GM12878 (cell line): Measurements from ENCODE around the gene MGST3. TPM values are rescaled to one million over a fixed set of nuclear protein-coding genes. Genes with fewer than 3 reads are reported as not detected.

Experiments used
- ATAC-seq: fragments of 200-7000 bp; cut with Tn5 transposase; 3 replicates; pipeline ENCODE4 v1.9.1; 2020; ENCODE audit warnings: mild to moderate bottlenecking, moderate library complexity
- BruUV-seq: library from RNA; stranded (reverse); fragments of 400-500 nt; replicated peaks from 2 replicates; lab custom pipeline; 2021; lab: Mats Ljungman, UMichigan
- CTCF ChIA-PET: fragments of 300-600 bp; sonication (Branson Sonifier 250); formaldehyde crosslinking; extraction: SDS; loops from one replicate; lab custom pipeline; 2021; ENCODE audit warnings: inconsistent platforms; lab: Yijun Ruan, JAX
- POLR2A ChIA-PET: fragments of 350-600 bp; formaldehyde crosslinking; extraction: SDS; loops from one replicate; lab custom pipeline; 2021; ENCODE audit warnings: inconsistent platforms; lab: Charles Lee
- RAD21 ChIA-PET: fragments of 300-600 bp; sonication (Branson Sonifier 250); formaldehyde crosslinking; loops from one replicate; lab custom pipeline; 2023; ENCODE audit warnings: antibody characterized with exemption; ENCODE audit not compliant: unreplicated experiment; lab: Charles Lee
- SMC1A ChIA-PET: fragments of 300-600 bp; sonication (Branson Sonifier 250); formaldehyde crosslinking; loops from one replicate; lab custom pipeline; 2023; ENCODE audit not compliant: unreplicated experiment, uncharacterized antibody; lab: Charles Lee
- DNase-seq: peaks from one replicate; pipeline ENCODE4 v3.0.0-alpha.2; 2011; ENCODE audit warnings: low read depth, low spot score
- FAIRE-seq: peaks from 3 replicates; lab custom pipeline; 2011; peaks lifted over from hg19 to GRCh38; lab: Jason Lieb, UNC
- H2AFZ ChIP-seq: 2 replicates; pipeline ENCODE4 v1.6.0; 2011; ENCODE audit warnings: low read depth, low read length, control low read depth; ENCODE audit not compliant: control insufficient read depth
- H3K27ac ChIP-seq: 2 replicates; pipeline ENCODE4 v1.5.1; 2011; ENCODE audit warnings: control low read depth; ENCODE audit not compliant: control insufficient read depth, insufficient read depth
- H3K27me3 ChIP-seq, 2 experiments: replicated peaks in 1 of 2; 2 replicates each; pipeline versions ENCODE4 v1.6.0 to v1.6.1; 2011; ENCODE audit warnings: low read length in 1 of 2; ENCODE audit not compliant: control insufficient read depth in 2 of 2, insufficient read depth in 2 of 2
- H3K36me3 ChIP-seq, 2 experiments: 2 replicates each; pipeline ENCODE4 v1.5.1; 2011; ENCODE audit warnings: low read length in 1 of 2; ENCODE audit not compliant: control insufficient read depth in 2 of 2, insufficient read depth in 2 of 2
- H3K4me1 ChIP-seq: 2 replicates; pipeline ENCODE4 v1.6.1; 2011; ENCODE audit warnings: mild to moderate bottlenecking, low read length, moderate library complexity, mixed read lengths; ENCODE audit not compliant: control insufficient read depth, insufficient read depth
- H3K4me2 ChIP-seq: 2 replicates; pipeline ENCODE4 v1.6.0; 2011; ENCODE audit warnings: control low read depth; ENCODE audit not compliant: control insufficient read depth, insufficient read depth
- H3K4me3 ChIP-seq: fragments of 200-600 bp; sonication (generic); 2 replicates; pipeline ENCODE4 v1.5.1; 2016
- H3K79me2 ChIP-seq: 2 replicates; pipeline ENCODE4 v1.6.0; 2011; ENCODE audit warnings: low read length; ENCODE audit not compliant: control insufficient read depth, insufficient read depth
- H3K9ac ChIP-seq: 2 replicates; pipeline ENCODE4 v1.8.0; 2011; ENCODE audit warnings: low read length, control low read depth, mixed read lengths; ENCODE audit not compliant: control insufficient read depth, insufficient read depth
- H3K9me3 ChIP-seq: replicated peaks from 3 replicates; pipeline ENCODE4 v1.5.1; 2011; ENCODE audit warnings: mild to moderate bottlenecking, low read length; ENCODE audit not compliant: control insufficient read depth, insufficient read depth
- H4K20me1 ChIP-seq: 2 replicates; pipeline ENCODE4 v1.6.0; 2011; ENCODE audit not compliant: control insufficient read depth, insufficient read depth
- CTCF ChIP-seq, 3 experiments: IDR thresholded peaks in 2 of 3; conservative IDR thresholded peaks in 1 of 3; 2 replicates each; pipeline ENCODE4 v1.5.1; 2011; ENCODE audit warnings: low read depth in 3 of 3, low read length in 3 of 3, mild to moderate bottlenecking in 3 of 3, control low read depth in 2 of 3, moderate library complexity in 2 of 3, inconsistent platforms in 1 of 3, mixed read lengths in 1 of 3; ENCODE audit not compliant: control insufficient read depth in 2 of 3, insufficient read depth in 1 of 3; ENCODE audit errors: extremely low read depth in 1 of 3
- KDM1A ChIP-seq: fragments of 200-600 bp; sonication (generic); IDR thresholded peaks from 2 replicates; pipeline ENCODE4 v1.6.1; 2016; ENCODE audit warnings: borderline replicate concordance
- KLF5 ChIP-seq: fragments of 450-650 bp; IDR thresholded peaks from 2 replicates; pipeline ENCODE4 v1.6.1; 2014; ENCODE audit warnings: mild to moderate bottlenecking; ENCODE audit not compliant: partially characterized antibody
- NR2C1 ChIP-seq: fragments of 450-650 bp; IDR thresholded peaks from 2 replicates; pipeline ENCODE4 v1.6.1; 2017; ENCODE audit warnings: antibody characterized with exemption, mild to moderate bottlenecking, moderate library complexity
- NRF1 ChIP-seq: conservative IDR thresholded peaks from 2 replicates; pipeline ENCODE4 v1.6.1; 2011; ENCODE audit warnings: mild to moderate bottlenecking, low read depth, low read length, improper control_type of control experiment
- PKNOX1 ChIP-seq: fragments of 450-650 bp; IDR thresholded peaks from 2 replicates; pipeline ENCODE4 v1.6.1; 2016; ENCODE audit warnings: mild to moderate bottlenecking
- WGBS: methylation state at CpG from one replicate; pipeline ENCODE4 v1.1.6; 2016; ENCODE audit warnings: low lambda C conversion rate; ENCODE audit not compliant: insufficient replicate concordance, insufficient coverage; ENCODE audit errors: missing lambda C conversion rate; 5-methylcytosine and 5-hydroxymethylcytosine counted together
- in situ Hi-C: fragments of 300-500 bp; cut with MboI; formaldehyde crosslinking; loops from 9 replicates; pipeline ENCODE4 v1.14.3; 2018; ENCODE audit warnings: mixed read lengths
- intact Hi-C: fragments of 100-400 bp; cut with micrococcal nuclease; formaldehyde crosslinking; loops from one replicate; pipeline ENCODE4 v1.14.2; 2022; ENCODE audit not compliant: unreplicated experiment
- polyA plus RNA-seq, 11 experiments: library from polyadenylated mRNA; depleted of rRNA in 4 of 11; unstranded in 6 of 11; stranded (reverse) in 5 of 11; fragments of >200 nt; fragmentation: Nextera tagmentation in 4 of 11; fragmentation: Illumina TruSeq in 1 of 11; extraction: Ambion mirVana in 4 of 11; extraction: Trizol in 1 of 11; gene quantifications; 1 replicate in 1 of 11; 2 replicates in 10 of 11; pipeline versions ENCODE4 v1.2.1 to v1.2.3, GENCODE V29; 2011 to 2016; ENCODE audit warnings: inconsistent platforms in 2 of 11, missing spikeins in 2 of 11, low read depth in 1 of 11
- total RNA-seq, 4 experiments: library from RNA; depleted of rRNA in 3 of 4; stranded (reverse); fragments of >200 nt in 3 of 4; fragmentation: Illumina TruSeq in 1 of 4; extraction: Trizol in 1 of 4; gene quantifications; 2 replicates each; pipeline versions ENCODE4 v1.2.1 to v1.2.3, GENCODE V29; 2013 to 2021

Gene MGST3
- total and polyA plus RNA-seq, 10 of the 15 experiments (the other 5 are each of a cell fraction or from before 2014, with no cell fraction given) = 37.3 to 145 (median 68.8) TPM

DNA sequence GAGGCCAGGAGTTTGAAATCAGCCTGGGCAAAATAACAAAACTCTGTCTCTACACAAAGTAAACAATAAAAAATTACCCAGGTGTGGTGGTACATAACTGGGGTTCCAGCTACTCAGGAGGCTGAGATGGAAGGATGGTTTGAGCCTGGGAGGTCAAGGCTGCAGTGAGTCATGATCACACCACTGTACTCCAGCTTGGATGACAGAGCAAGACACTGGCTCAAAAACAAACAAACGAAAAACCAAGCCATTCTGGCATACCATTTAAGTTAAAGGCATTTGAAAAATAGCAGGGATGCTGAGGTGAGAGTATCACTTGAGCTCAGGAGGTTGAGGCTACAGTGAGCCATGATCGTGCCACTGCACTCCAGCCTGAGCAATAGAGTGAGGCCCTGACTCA lies 72.6 kb downstream of the MGST3 start:
- intact Hi-C loops = no loop called here
- in situ Hi-C loops = loop anchor here (25.0 kb wide), 1 partner anchor 784 kb away; no protein-coding TSS in a partner anchor
- ChIA-PET SMC1A (interaction anchor here (1.0 to 1.2 kb wide), 2 partner anchors 10 to 209 kb away, joined by 3 read pairs; no protein-coding TSS in a partner anchor), CTCF (interaction anchor here (1.5 to 1.6 kb wide), 2 partner anchors 17 to 103 kb away, joined by 3 to 5 read pairs; no protein-coding TSS in a partner anchor), RAD21 (no interaction called here), POLR2A (interaction anchor here (0.7 kb wide), 1 partner anchor 25 kb away, joined by 3 read pairs; no protein-coding TSS in a partner anchor)
- FAIRE-seq (no peak), ATAC-seq (no peak), DNase-seq (no peak)
- Histone ChIP-seq H3K4me2 (no peak overlapping the region), H3K27me3 (no peaks in the 10 kb centered on the region), H3K36me3 (no peaks in the 10 kb centered on the region), H2AFZ (no peak overlapping the region), H4K20me1 (no peaks in the 10 kb centered on the region), H3K4me3 (no peak overlapping the region), H3K79me2 (no peaks in the 10 kb centered on the region; the same call in 1 of the 2 replicates), H3K4me1 (no peaks in the 10 kb centered on the region; the same call in 1 of the 2 replicates), H3K9me3 (no peaks in the 10 kb centered on the region), H3K9ac (no peak overlapping the region), H3K27ac (no peak overlapping the region)
- TF ChIP-seq KDM1A = no peak
- no peak for TF ChIP-seq NRF1
- TF ChIP-seq KLF5 = no peak
- TF ChIP-seq CTCF (IDR thresholded peaks at IDR 0.05 in 2 of 3, conservative IDR thresholded peaks at IDR 0.05 in 1 of 3; ENCODE audit: control insufficient read depth in 2 of 3, extremely low read depth in 1 of 3, insufficient read depth in 1 of 3, low read depth in 3 of 3, low read length in 3 of 3) = no peak
- no peak for TF ChIP-seq PKNOX1
- TF ChIP-seq NR2C1 = no peak
- 17% methylated on average over 2 of the region's 2 CpGs for WGBS
- no TSS peak for BruUV-seq

Other genes with a start within 250 kb of the MGST3 start
- not detected in 2 replicates for gene RXRG, start 186.1 kb upstream of the MGST3 start, total RNA-seq (2014; rRNA removed)
- not detected in 2 replicates for gene RXRG, start 186.1 kb upstream of the MGST3 start, total RNA-seq (2014; rRNA removed; fragmentation: Illumina TruSeq; extraction: Trizol)
- not detected in 2 replicates for gene RXRG, start 186.1 kb upstream of the MGST3 start, total RNA-seq (2021)
- gene RXRG, start 186.1 kb upstream of the MGST3 start, polyA plus RNA-seq (2011; rRNA removed) = not detected in 2 replicates
- not detected in 2 replicates for gene RXRG, start 186.1 kb upstream of the MGST3 start, polyA plus RNA-seq (2014; fragmentation: Illumina TruSeq; extraction: Trizol)
- gene RXRG, start 186.1 kb upstream of the MGST3 start, polyA plus RNA-seq (2014; fragmentation: Nextera tagmentation; extraction: Ambion mirVana) = not detected
- gene RXRG, start 186.1 kb upstream of the MGST3 start, polyA plus RNA-seq (2014; rRNA removed) = not detected in 2 replicates
- under 1 TPM in 1 of 2 experiments, not detected in 1; 0.10 TPM for gene RXRG, start 186.1 kb upstream of the MGST3 start, polyA plus RNA-seq (2016; fragmentation: Nextera tagmentation; extraction: Ambion mirVana)
- gene LRRC52, start 87.2 kb upstream of the MGST3 start, total RNA-seq (2014; rRNA removed) = not detected in 2 replicates
- gene LRRC52, start 87.2 kb upstream of the MGST3 start, total RNA-seq (2014; rRNA removed; fragmentation: Illumina TruSeq; extraction: Trizol) = not detected in 2 replicates
- gene LRRC52, start 87.2 kb upstream of the MGST3 start, total RNA-seq (2021) = not detected in 2 replicates
- not detected in 2 replicates for gene LRRC52, start 87.2 kb upstream of the MGST3 start, polyA plus RNA-seq (2011; rRNA removed)
- not detected in 2 replicates for gene LRRC52, start 87.2 kb upstream of the MGST3 start, polyA plus RNA-seq (2014; fragmentation: Illumina TruSeq; extraction: Trizol)
- not detected for gene LRRC52, start 87.2 kb upstream of the MGST3 start, polyA plus RNA-seq (2014; fragmentation: Nextera tagmentation; extraction: Ambion mirVana)
- not detected in 2 replicates for gene LRRC52, start 87.2 kb upstream of the MGST3 start, polyA plus RNA-seq (2014; rRNA removed)
- gene LRRC52, start 87.2 kb upstream of the MGST3 start, polyA plus RNA-seq (2016; fragmentation: Nextera tagmentation; extraction: Ambion mirVana) = not detected
- gene ALDH9A1, start 67.3 kb downstream of the MGST3 start, total RNA-seq (2014; rRNA removed) = 28.7 and 34.5 TPM in 2 replicates
- 30.6 and 30.9 TPM in 2 replicates for gene ALDH9A1, start 67.3 kb downstream of the MGST3 start, total RNA-seq (2014; rRNA removed; fragmentation: Illumina TruSeq; extraction: Trizol)
- 34.4 and 37.0 TPM in 2 replicates for gene ALDH9A1, start 67.3 kb downstream of the MGST3 start, total RNA-seq (2021)
- gene ALDH9A1, start 67.3 kb downstream of the MGST3 start, polyA plus RNA-seq (2011; rRNA removed) = 106 and 128 TPM in 2 replicates
- 37.2 and 42.2 TPM in 2 replicates for gene ALDH9A1, start 67.3 kb downstream of the MGST3 start, polyA plus RNA-seq (2014; fragmentation: Illumina TruSeq; extraction: Trizol)
- gene ALDH9A1, start 67.3 kb downstream of the MGST3 start, polyA plus RNA-seq (2014; fragmentation: Nextera tagmentation; extraction: Ambion mirVana) = 10 to 100 TPM; 25.7 to 35.6 TPM
- gene ALDH9A1, start 67.3 kb downstream of the MGST3 start, polyA plus RNA-seq (2014; rRNA removed) = 22.7 and 26.7 TPM in 2 replicates
- 10 to 100 TPM; 49.1 to 51.5 TPM for gene ALDH9A1, start 67.3 kb downstream of the MGST3 start, polyA plus RNA-seq (2016; fragmentation: Nextera tagmentation; extraction: Ambion mirVana)
- 56.1 and 77.1 TPM in 2 replicates for gene TMCO1, start 137.6 kb downstream of the MGST3 start, total RNA-seq (2014; rRNA removed)
- gene TMCO1, start 137.6 kb downstream of the MGST3 start, total RNA-seq (2014; rRNA removed; fragmentation: Illumina TruSeq; extraction: Trizol) = 72.6 and 76.3 TPM in 2 replicates
- gene TMCO1, start 137.6 kb downstream of the MGST3 start, total RNA-seq (2021) = 63.6 and 70.0 TPM in 2 replicates
- 166 and 184 TPM in 2 replicates for gene TMCO1, start 137.6 kb downstream of the MGST3 start, polyA plus RNA-seq (2011; rRNA removed)
- 97.5 and 125 TPM in 2 replicates for gene TMCO1, start 137.6 kb downstream of the MGST3 start, polyA plus RNA-seq (2014; fragmentation: Illumina TruSeq; extraction: Trizol)
- 100 to 1,000 TPM; 184 to 253 TPM for gene TMCO1, start 137.6 kb downstream of the MGST3 start, polyA plus RNA-seq (2014; fragmentation: Nextera tagmentation; extraction: Ambion mirVana)
- gene TMCO1, start 137.6 kb downstream of the MGST3 start, polyA plus RNA-seq (2014; rRNA removed) = 43.9 and 50.3 TPM in 2 replicates
- gene TMCO1, start 137.6 kb downstream of the MGST3 start, polyA plus RNA-seq (2016; fragmentation: Nextera tagmentation; extraction: Ambion mirVana) = 100 to 1,000 TPM; 155 to 156 TPM
- 99.9 and 105 TPM in 2 replicates for gene UCK2, start 196.4 kb downstream of the MGST3 start, total RNA-seq (2014; rRNA removed)
- 55.3 and 57.0 TPM in 2 replicates for gene UCK2, start 196.4 kb downstream of the MGST3 start, total RNA-seq (2014; rRNA removed; fragmentation: Illumina TruSeq; extraction: Trizol)
- 70.9 and 74.0 TPM in 2 replicates for gene UCK2, start 196.4 kb downstream of the MGST3 start, total RNA-seq (2021)
- gene UCK2, start 196.4 kb downstream of the MGST3 start, polyA plus RNA-seq (2011; rRNA removed) = 79.0 and 95.4 TPM in 2 replicates
- 59.0 and 70.7 TPM in 2 replicates for gene UCK2, start 196.4 kb downstream of the MGST3 start, polyA plus RNA-seq (2014; fragmentation: Illumina TruSeq; extraction: Trizol)
- gene UCK2, start 196.4 kb downstream of the MGST3 start, polyA plus RNA-seq (2014; fragmentation: Nextera tagmentation; extraction: Ambion mirVana) = 10 to 100 TPM; 67.0 to 74.3 TPM
- 96.3 and 97.0 TPM in 2 replicates for gene UCK2, start 196.4 kb downstream of the MGST3 start, polyA plus RNA-seq (2014; rRNA removed)
- 100 to 1,000 TPM in 1 of 2 experiments, 10 to 100 TPM in 1; 97.6 to 106 TPM for gene UCK2, start 196.4 kb downstream of the MGST3 start, polyA plus RNA-seq (2016; fragmentation: Nextera tagmentation; extraction: Ambion mirVana)